ENCODE results near the gene DCST2.

DCST2 gene

GRCh38 chr1:155009221-155009711 lies 24.3 kb downstream of the DCST2 start:
- Histone ChIP-seq H3K27ac (replicated peaks) (peak overlapping the region; percentile 94), H3K4me3 (replicated peaks; ENCODE audit: insufficient read depth, low read length) (peak overlapping the region; percentile 76)
- DNase-seq (ENCODE audit: low read depth in 1 of 2, low spot score in 1 of 2), result no peak

DNA sequence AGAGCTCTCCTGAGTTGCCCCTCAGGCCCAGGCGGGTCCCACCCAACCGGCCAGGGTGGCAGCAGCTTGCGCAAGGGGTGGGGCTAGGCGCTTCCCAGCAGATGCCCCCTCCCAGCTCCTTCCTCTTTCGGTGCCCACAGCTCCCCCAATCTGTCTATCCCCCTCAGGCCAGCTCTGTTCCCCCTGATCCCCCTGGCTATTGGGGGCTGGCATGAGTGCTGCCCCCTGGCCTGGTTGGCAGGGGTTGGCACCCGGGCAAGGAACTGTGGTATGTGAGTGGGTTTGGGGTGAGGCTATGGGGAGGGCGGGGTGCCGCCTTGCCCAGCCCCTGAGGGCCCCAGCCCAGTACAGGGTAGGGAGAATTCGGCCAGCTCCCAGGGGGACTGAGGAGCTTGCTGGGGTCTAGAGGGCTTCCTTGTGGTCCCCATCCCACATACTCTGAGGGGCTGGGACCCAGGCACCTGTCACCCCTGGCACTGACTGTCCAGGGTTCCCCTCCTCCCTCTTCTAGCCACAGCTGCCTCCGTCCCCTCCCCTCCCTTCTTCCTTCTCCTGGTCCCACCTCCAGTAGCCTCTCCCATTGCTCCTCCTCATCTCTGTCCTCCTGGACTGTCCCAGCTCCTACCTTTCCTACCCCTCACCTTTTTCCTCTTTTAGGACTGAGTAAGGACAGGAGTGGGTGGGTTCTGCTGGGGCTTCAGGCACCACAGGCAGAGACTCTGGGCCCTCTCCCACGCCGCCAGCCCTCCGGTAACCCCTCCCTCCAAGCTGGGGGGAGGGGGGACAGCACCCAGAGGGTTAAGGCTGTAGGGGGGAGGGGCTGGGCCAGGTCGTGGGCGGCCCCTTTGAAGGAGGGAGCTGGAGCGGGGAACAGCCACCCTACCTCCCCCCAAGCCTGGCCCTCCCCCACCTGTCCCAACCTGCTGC lies 25.3 kb downstream of the DCST2 start:
- peak overlapping the region; percentile 94 for H3K27ac ChIP-seq (replicated peaks)
- no peaks in the 10 kb centered on the region for H3K27me3 ChIP-seq (ENCODE audit: insufficient read depth, poor library complexity, severe bottlenecking)
- peak overlapping the region; percentile 76 for H3K4me3 ChIP-seq (replicated peaks; ENCODE audit: insufficient read depth, low read length)
- TF ChIP-seq POLR2AphosphoS5 (IDR thresholded peaks at IDR 0.05; ENCODE audit: low read depth), result peak; percentile 48; the same call in 1 of the 2 replicates
- TF ChIP-seq, protein P1, sequence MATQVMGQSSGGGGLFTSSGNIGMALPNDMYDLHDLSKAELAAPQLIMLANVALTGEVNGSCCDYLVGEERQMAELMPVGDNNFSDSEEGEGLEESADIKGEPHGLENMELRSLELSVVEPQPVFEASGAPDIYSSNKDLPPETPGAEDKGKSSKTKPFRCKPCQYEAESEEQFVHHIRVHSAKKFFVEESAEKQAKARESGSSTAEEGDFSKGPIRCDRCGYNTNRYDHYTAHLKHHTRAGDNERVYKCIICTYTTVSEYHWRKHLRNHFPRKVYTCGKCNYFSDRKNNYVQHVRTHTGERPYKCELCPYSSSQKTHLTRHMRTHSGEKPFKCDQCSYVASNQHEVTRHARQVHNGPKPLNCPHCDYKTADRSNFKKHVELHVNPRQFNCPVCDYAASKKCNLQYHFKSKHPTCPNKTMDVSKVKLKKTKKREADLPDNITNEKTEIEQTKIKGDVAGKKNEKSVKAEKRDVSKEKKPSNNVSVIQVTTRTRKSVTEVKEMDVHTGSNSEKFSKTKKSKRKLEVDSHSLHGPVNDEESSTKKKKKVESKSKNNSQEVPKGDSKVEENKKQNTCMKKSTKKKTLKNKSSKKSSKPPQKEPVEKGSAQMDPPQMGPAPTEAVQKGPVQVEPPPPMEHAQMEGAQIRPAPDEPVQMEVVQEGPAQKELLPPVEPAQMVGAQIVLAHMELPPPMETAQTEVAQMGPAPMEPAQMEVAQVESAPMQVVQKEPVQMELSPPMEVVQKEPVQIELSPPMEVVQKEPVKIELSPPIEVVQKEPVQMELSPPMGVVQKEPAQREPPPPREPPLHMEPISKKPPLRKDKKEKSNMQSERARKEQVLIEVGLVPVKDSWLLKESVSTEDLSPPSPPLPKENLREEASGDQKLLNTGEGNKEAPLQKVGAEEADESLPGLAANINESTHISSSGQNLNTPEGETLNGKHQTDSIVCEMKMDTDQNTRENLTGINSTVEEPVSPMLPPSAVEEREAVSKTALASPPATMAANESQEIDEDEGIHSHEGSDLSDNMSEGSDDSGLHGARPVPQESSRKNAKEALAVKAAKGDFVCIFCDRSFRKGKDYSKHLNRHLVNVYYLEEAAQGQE (IDR thresholded peaks at IDR 0.05; ENCODE audit: insufficient replicate concordance, low read depth), result no peak
- peak; percentile 13; the same call in 1 of the 2 replicates for TF ChIP-seq SPI1 (IDR thresholded peaks at IDR 0.05; ENCODE audit: borderline replicate concordance, low read depth)
- DNase-seq (ENCODE audit: low read depth in 1 of 2, low spot score in 1 of 2), result peak; percentile 90 to 92

More at GRCh38 chr1:155009221-155009711, 24.3 kb downstream of the DCST2 start:
- H3K27me3 ChIP-seq (ENCODE audit: insufficient read depth, poor library complexity, severe bottlenecking), result no peaks in the 10 kb centered on the region
- 0 out of 2 replicates have a peak, but pooled peaks have one; percentile 2 for TF ChIP-seq POLR2AphosphoS5 (IDR thresholded peaks at IDR 0.05; ENCODE audit: low read depth)
- no peak for TF ChIP-seq CTCF (IDR thresholded peaks at IDR 0.05; ENCODE audit: insufficient read depth, low read length)

DNA sequence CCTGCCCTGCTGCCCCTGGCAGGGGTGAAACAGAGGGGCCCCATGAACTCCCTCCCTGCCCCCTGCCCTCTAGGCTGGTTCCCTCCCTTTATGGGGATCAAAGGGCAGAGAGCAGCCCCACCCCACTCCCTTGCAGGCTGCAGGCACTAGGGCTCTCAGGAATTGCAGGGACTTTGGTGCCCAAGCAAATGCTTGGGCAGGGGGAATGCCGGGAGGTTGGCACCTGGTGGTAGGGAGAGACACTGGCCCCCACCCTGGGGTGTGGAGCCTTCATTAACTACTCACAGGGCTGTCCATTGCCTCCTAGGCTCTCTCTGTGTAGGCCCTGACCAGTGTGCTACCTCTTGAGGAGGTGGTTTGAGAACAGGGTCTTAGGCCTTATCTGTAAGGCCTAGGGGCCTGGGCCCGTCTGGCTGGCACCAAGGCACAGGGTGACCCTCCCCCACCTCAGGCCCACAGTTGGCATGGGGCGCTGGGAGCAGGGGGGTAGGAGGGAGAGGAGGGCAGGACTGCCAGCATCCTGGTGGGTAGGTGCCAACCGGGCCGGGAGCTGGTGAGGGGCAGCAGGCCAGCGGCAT lies 26.2 kb downstream of the DCST2 start:
- Histone ChIP-seq H3K4me3 (replicated peaks; ENCODE audit: insufficient read depth, low read length) (peak overlapping the region; percentile 76), H3K27ac (replicated peaks) (peak overlapping the region; percentile 94), H3K27me3 (ENCODE audit: insufficient read depth, poor library complexity, severe bottlenecking) (no peaks in the 10 kb centered on the region)
- DNase-seq (ENCODE audit: low read depth in 1 of 2, low spot score in 1 of 2), result no peak
- TF ChIP-seq SPI1 (IDR thresholded peaks at IDR 0.05; ENCODE audit: borderline replicate concordance, low read depth) (no peak), GABPA (IDR thresholded peaks at IDR 0.05; ENCODE audit: low read depth) (no peak), POLR2AphosphoS5 (IDR thresholded peaks at IDR 0.05; ENCODE audit: low read depth) (no peak), CTCF (IDR thresholded peaks at IDR 0.05; ENCODE audit: insufficient read depth, low read length) (no peak)
- TF ChIP-seq, protein P1 (IDR thresholded peaks at IDR 0.05; ENCODE audit: insufficient replicate concordance, low read depth), result no peak

GRCh38 chr1:155006601-155007101 lies 26.9 kb downstream of the DCST2 start:
- H3K27ac ChIP-seq (replicated peaks), result peak overlapping the region; percentile 94

More at GRCh38 chr1:155006601-155007101, 26.9 kb downstream of the DCST2 start:
- no peak overlapping the region; the same call in none of the 2 replicates for H3K4me3 ChIP-seq (replicated peaks; ENCODE audit: insufficient read depth, low read length)
- TF ChIP-seq, protein P1 (IDR thresholded peaks at IDR 0.05; ENCODE audit: insufficient replicate concordance, low read depth), result no peak
- TF ChIP-seq SPI1 (IDR thresholded peaks at IDR 0.05; ENCODE audit: borderline replicate concordance, low read depth), result peak; percentile 26; the same call in 1 of the 2 replicates
- peak; percentile 43; the same call in 1 of the 2 replicates for TF ChIP-seq POLR2AphosphoS5 (IDR thresholded peaks at IDR 0.05; ENCODE audit: low read depth)
- no peak for TF ChIP-seq CTCF (IDR thresholded peaks at IDR 0.05; ENCODE audit: insufficient read depth, low read length)
- TF ChIP-seq GABPA (IDR thresholded peaks at IDR 0.05; ENCODE audit: low read depth), result no peak
- peak; percentile 64 to 90 for DNase-seq (ENCODE audit: low read depth in 1 of 2, low spot score in 1 of 2)
- no peaks in the 10 kb centered on the region for H3K27me3 ChIP-seq (ENCODE audit: insufficient read depth, poor library complexity, severe bottlenecking)
